Kidney tubule cell (primary cell): Measurements from ENCODE around the gene HDAC10.

Source experiments
- DNase-seq: peaks from one replicate; pipeline ENCODE4 v3.0.0-alpha.2; 2018; ENCODE audit warnings: low spot score

Gene HDAC10

GRCh38 chr22:50200461-50201190 is 50.4 kb downstream of the HDAC10 start, which contains the start of gene SELENOO:
SELENOO (plus strand) TSS chr22:50201011; CDS start chr22:50201037, 26 bp downstream.
- DNase-seq, result peak; percentile 91

GRCh38 chr22:50199829-50200460 is 51.1 kb downstream of the HDAC10 start:
- DNase-seq, result peak; percentile 22

GRCh38 chr22:50199251-50199721 is 51.8 kb downstream of the HDAC10 start:
- no peak for DNase-seq

- DNase-seq, result no peak
Observed at GRCh38 chr22:50198624-50199017, 52.4 kb downstream of the HDAC10 start.

- no peak for DNase-seq
Observed at GRCh38 chr22:50197856-50198623, 53.0 kb downstream of the HDAC10 start.

- no peak for DNase-seq
Observed at GRCh38 chr22:50197000-50197800, 53.9 kb downstream of the HDAC10 start.

GRCh38 chr22:50196256-50196655 is 54.8 kb downstream of the HDAC10 start:
- no peak for DNase-seq
